Ovary (tissue), 9 donors: ENCODE measurements around the gene MIEN1. TPM values are rescaled to one million over a fixed set of nuclear protein-coding genes. Genes with fewer than 3 reads are reported as not detected.

ENCODE experiments used
- DNase-seq, 5 donors: peaks; one replicate each; pipeline ENCODE4 v3.0.0-alpha.2; 2019 to 2020
- H3K27ac ChIP-seq, 2 donors: fragments of 200-600 bp; one replicate each; pipeline versions ENCODE4 v1.5.1 to v1.8.0; 2019 to 2022
- H3K27me3 ChIP-seq: fragments of 200-600 bp; one replicate; pipeline ENCODE4 v1.8.0; 2022
- H3K36me3 ChIP-seq: fragments of 200-600 bp; sonication (generic); one replicate; pipeline ENCODE4 v1.5.1; 2019
- H3K4me1 ChIP-seq: one replicate; pipeline ENCODE4 v1.8.1; 2013; ENCODE audit warnings: mild to moderate bottlenecking, moderate library complexity; ENCODE audit not compliant: insufficient read depth
- H3K4me3 ChIP-seq: fragments of 200-600 bp; sonication (generic); one replicate; pipeline ENCODE4 v1.5.1; 2017
- H3K9me3 ChIP-seq, 2 donors: fragments of 200-600 bp in 1 of 2; sonication (generic) in 1 of 2; one replicate each; pipeline versions ENCODE4 v1.5.1 to v1.8.1; 2013 to 2019; ENCODE audit warnings: mild to moderate bottlenecking in 1 of 2, moderate library complexity in 1 of 2
- EP300 ChIP-seq: sonication (generic); formaldehyde crosslinking; IDR thresholded peaks from one replicate; pipeline ENCODE4 v1.6.1; 2017; ENCODE audit warnings: antibody characterized with exemption
- POLR2A ChIP-seq: fragments of 450-650 bp; IDR thresholded peaks from one replicate; pipeline ENCODE4 v1.6.1; 2017; ENCODE audit warnings: antibody characterized with exemption, mild to moderate bottlenecking, moderate library complexity
- WGBS, 3 donors: extraction: QIAGEN DNeasy Blood & Tissue Kit in 1 of 3; methylation state at CpG; one replicate each; pipeline versions ENCODE4 v1.1.5 to v1.1.7; 2013 to 2017; 5-methylcytosine and 5-hydroxymethylcytosine counted together
- intact Hi-C, 4 donors: fragments of 100-400 bp; cut with DNase I; formaldehyde crosslinking; loops; one replicate each; pipeline versions ENCODE4 v1.11.0 to v1.15.1; 2022 to 2023
- polyA plus RNA-seq, 2 donors: library from polyadenylated mRNA; stranded (reverse); fragments of 200-250 nt in 1 of 2; fragments of 350-450 nt in 1 of 2; fragmentation: Illumina TruSeq in 1 of 2; extraction: RNeasy Lipid Tissue Mini Kit (QIAGEN cat#74804) in 1 of 2; gene quantifications; one replicate each; pipeline ENCODE4 v1.2.3, GENCODE V29; 2013 to 2014
- total RNA-seq, 7 donors: library from RNA; depleted of rRNA in 2 of 7; stranded (reverse); fragments of >200 nt in 2 of 7; fragmentation: NEBNext Ultra II Directional in 3 of 7; extraction: Animal tissue kit (Norgen Biotek cat#: 25700) in 3 of 7; gene quantifications; one replicate each; pipeline versions ENCODE4 v1.1.0 to v1.2.4, GENCODE V29; 2016 to 2023
- TF ChIP-seq, protein P1 (sequence below), 3 donors: fragments of 450-650 bp in 2 of 3; fragments of 200-600 bp in 1 of 3; IDR thresholded peaks; one replicate each; pipeline versions ENCODE4 v1.5.1 to v1.8.0; 2016 to 2022; ENCODE audit warnings: antibody characterized with exemption in 3 of 3, mild to moderate bottlenecking in 1 of 3
- donor health status: DM: no; HTN: no; CAD: no; lungs with moderate emphysema.
- donor health status: DM: no; HTN: no; CAD: no.
- donor health status: Bipolar disorder and iron deficiency.
- donor health status: DM: yes; HTN: yes; CAD: no.
- donor health status: DM: no; HTN: no; CAD: no.
- donor health status: DM: yes; HTN: yes; CAD: no.

Gene MIEN1
- total and polyA plus RNA-seq, 9 donors: 20.2 to 64.9 (median 25.5) TPM

DNA sequence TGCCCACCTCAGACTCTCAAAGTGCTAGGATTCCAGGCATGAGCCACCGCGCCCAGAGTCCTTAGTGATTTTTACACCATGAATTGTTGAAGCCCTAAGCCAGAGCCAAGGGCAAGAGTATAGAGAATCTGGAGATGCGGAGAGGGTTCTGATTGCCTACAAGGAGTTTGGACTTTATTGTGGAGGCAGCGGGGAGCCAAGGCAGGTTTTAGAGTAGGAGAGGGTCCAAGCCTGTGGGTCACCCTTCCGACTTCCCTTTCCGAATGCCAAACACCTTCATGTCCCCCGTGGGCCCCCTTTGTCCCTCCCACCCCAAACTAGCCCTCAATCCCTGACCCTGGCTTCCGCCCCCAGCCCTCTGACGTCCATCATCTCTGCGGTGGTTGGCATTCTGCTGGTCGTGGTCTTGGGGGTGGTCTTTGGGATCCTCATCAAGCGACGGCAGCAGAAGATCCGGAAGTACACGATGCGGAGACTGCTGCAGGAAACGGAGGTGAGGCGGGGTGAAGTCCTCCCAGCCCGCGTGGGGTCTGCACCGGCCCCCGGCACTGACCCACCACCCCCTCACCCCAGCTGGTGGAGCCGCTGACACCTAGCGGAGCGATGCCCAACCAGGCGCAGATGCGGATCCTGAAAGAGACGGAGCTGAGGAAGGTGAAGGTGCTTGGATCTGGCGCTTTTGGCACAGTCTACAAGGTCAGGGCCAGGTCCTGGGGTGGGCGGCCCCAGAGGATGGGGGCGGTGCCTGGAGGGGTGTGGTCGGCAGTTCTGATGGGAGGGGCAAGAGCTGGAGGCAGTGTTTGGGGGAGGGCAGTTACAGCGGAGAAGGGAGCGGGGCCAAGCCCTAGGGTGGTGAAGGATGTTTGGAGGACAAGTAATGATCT lies 7.1 kb downstream of the MIEN1 start:
- Histone ChIP-seq H3K9me3 (no peaks in the 10 kb centered on the region), H3K27me3 (no peaks in the 10 kb centered on the region), H3K27ac (no peak overlapping the region), H3K4me1 (no peaks in the 10 kb centered on the region), H3K36me3 (no peaks in the 10 kb centered on the region), H3K4me3 (no peak overlapping the region)
- no peak for DNase-seq
- WGBS, 3 donors: 77 to 85% (median 80%) methylated on average over 34 of the region's 34 CpGs
- intact Hi-C loops: no loop called here
- TF ChIP-seq EP300 (no peak), POLR2A (no peak)
- TF ChIP-seq, protein P1, sequence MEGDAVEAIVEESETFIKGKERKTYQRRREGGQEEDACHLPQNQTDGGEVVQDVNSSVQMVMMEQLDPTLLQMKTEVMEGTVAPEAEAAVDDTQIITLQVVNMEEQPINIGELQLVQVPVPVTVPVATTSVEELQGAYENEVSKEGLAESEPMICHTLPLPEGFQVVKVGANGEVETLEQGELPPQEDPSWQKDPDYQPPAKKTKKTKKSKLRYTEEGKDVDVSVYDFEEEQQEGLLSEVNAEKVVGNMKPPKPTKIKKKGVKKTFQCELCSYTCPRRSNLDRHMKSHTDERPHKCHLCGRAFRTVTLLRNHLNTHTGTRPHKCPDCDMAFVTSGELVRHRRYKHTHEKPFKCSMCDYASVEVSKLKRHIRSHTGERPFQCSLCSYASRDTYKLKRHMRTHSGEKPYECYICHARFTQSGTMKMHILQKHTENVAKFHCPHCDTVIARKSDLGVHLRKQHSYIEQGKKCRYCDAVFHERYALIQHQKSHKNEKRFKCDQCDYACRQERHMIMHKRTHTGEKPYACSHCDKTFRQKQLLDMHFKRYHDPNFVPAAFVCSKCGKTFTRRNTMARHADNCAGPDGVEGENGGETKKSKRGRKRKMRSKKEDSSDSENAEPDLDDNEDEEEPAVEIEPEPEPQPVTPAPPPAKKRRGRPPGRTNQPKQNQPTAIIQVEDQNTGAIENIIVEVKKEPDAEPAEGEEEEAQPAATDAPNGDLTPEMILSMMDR (IDR thresholded peaks at IDR 0.05): no peak

DNA sequence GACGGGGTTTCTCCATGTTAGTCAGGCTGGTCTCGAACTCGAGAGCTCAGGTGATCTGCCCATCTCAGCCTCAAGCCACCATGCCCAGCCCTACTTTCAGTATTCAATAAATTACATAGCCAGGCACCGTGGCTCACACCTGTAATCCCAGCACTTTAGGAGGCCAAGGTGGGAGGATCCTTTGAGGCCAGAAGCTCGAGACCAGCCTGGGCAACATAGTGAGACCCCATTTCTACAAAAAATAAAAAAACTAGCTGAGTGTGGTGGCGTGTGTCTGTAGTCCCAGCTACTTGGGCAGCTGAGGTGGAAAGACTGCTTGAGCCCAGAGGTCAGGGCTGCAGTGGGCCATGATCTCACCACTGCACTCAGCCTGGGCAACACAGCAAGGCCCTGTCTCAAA lies 8.2 kb downstream of the MIEN1 start:
- Histone ChIP-seq H3K4me1 (no peaks in the 10 kb centered on the region), H3K27ac (no peak overlapping the region), H3K9me3 (no peaks in the 10 kb centered on the region), H3K36me3 (no peaks in the 10 kb centered on the region), H3K4me3 (no peak overlapping the region), H3K27me3 (no peaks in the 10 kb centered on the region)
- TF ChIP-seq EP300: no peak
- no peak for TF ChIP-seq POLR2A
- TF ChIP-seq, protein P1 (IDR thresholded peaks at IDR 0.05): no peak
- intact Hi-C loops: no loop called here
- no peak for DNase-seq
- 88 to 95% (median 92%) methylated on average over 6 of the region's 6 CpGs for WGBS, 3 donors

DNA sequence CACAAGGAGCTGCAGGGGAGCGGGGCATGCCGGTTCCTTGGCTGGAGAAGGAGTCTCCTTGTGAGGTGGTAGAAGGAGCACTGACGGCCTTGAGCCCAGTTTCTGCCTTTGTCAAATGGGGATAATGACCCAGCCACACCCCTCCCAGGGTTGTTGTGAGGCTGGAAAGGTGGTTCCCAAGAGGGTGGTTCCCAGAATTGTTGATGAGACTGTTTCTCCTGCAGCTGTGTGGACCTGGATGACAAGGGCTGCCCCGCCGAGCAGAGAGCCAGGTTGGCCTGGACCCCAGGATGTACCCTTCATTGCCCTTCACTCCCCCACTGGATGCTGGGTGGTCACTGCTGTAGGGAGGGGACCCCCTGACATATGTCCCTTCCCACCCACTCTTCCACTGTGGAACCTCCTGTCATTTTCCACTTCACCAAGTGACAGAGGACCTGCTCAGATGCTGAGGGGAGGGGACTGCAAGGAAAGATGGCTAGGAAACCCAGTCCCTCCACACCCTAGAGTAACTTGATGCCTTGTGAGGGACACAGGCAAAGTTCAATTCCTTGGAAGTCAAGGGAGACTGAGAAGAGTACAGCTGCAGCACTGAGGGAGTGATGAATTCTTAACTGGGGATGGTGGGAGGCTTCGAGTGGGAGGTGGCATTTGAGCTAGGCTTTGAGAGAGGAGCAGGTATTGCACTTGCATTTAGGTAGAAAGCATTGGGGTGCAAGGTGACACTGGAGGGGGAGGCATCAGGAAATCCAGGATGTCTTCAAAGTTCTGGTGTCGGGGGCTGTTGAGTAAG lies 10.6 kb downstream of the MIEN1 start:
- no peak overlapping the region for H3K4me3 ChIP-seq
- TF ChIP-seq, protein P1 (IDR thresholded peaks at IDR 0.05): no peak
- TF ChIP-seq EP300: no peak
- no peak for TF ChIP-seq POLR2A
- H3K27me3 ChIP-seq: no peaks in the 10 kb centered on the region
- 82 to 96% (median 84%) methylated on average over 7 of the region's 7 CpGs for WGBS, 3 donors
- no peaks in the 10 kb centered on the region for H3K9me3 ChIP-seq
- no peak overlapping the region for H3K27ac ChIP-seq
- intact Hi-C loops: no loop called here
- no peaks in the 10 kb centered on the region for H3K36me3 ChIP-seq
- H3K4me1 ChIP-seq: no peaks in the 10 kb centered on the region
- no peak for DNase-seq

DNA sequence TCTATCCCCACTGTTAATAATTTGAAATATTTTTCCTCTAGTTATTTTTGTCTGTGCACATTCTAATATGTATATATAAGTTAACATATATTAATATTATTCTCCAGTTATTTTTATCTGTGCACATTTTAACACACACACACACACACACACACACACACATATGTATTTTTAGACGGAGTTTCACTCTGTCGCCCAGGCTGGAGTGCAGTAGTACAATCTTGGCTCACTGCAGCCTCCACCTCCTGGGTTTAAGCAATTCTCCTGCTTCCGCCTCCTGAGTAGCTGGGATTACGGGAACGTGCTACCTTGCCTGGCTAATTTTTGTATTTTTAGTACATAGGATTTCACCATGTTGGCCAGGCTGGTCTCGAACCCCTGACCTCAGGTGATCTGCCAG lies 12.7 kb downstream of the MIEN1 start:
- H3K9me3 ChIP-seq: no peaks in the 10 kb centered on the region
- H3K27me3 ChIP-seq: no peaks in the 10 kb centered on the region
- intact Hi-C loops: no loop called here
- H3K4me3 ChIP-seq: no peak overlapping the region
- no peak overlapping the region for H3K27ac ChIP-seq
- no peak for TF ChIP-seq EP300
- TF ChIP-seq POLR2A: no peak
- TF ChIP-seq, protein P1 (IDR thresholded peaks at IDR 0.05): no peak
- H3K36me3 ChIP-seq: no peaks in the 10 kb centered on the region
- no peaks in the 10 kb centered on the region for H3K4me1 ChIP-seq
- WGBS, 3 donors: 81 to 84% (median 83%) methylated on average over 6 of the region's 6 CpGs
- no peak for DNase-seq
